BE2C (cell line): ENCODE data around the gene DNAI1.
A peak's percentile ranks its signal among the peaks of the same experiment; 100 is the strongest.

Experiments
- DNase-seq: peaks from one replicate; pipeline ENCODE4 v3.0.0-alpha.2; 2020
- H3K27me3 ChIP-seq: fragments of 250-450 bp; sonication (Bioruptor Pico); 2 replicates; pipeline ENCODE4 v1.5.1; 2020; ENCODE audit warnings: mild to moderate bottlenecking
- H3K36me3 ChIP-seq: fragments of 250-450 bp; sonication (Bioruptor Pico); 2 replicates; pipeline ENCODE4 v1.5.1; 2020; ENCODE audit warnings: mild to moderate bottlenecking
- H3K4me1 ChIP-seq: fragments of 250-450 bp; sonication (Bioruptor Pico); 2 replicates; pipeline ENCODE4 v1.5.1; 2020
- H3K4me3 ChIP-seq: 2 replicates; pipeline ENCODE4 v1.5.1; 2011; ENCODE audit warnings: low read depth, low read length
- H3K9me3 ChIP-seq: fragments of 250-450 bp; sonication (Bioruptor Pico); 2 replicates; pipeline ENCODE4 v1.5.1; 2020
- CTCF ChIP-seq: IDR thresholded peaks from 2 replicates; pipeline ENCODE4 v1.5.1; 2012; ENCODE audit warnings: mild to moderate bottlenecking, low read depth, low read length

The DNAI1 gene

GRCh38 chr9:34547960-34548611 lies 89.5 kb downstream of the DNAI1 start:
- Histone ChIP-seq H3K9me3 (no peaks in the 10 kb centered on the region), H3K27me3 (no peaks in the 10 kb centered on the region), H3K4me1 (peaks cover 22% of the 10 kb centered on the region), H3K36me3 (peaks cover 16% of the 10 kb centered on the region), H3K4me3 (no peak overlapping the region)
- peak; percentile 91 for TF ChIP-seq CTCF
- peak; percentile 93 for DNase-seq

DNA sequence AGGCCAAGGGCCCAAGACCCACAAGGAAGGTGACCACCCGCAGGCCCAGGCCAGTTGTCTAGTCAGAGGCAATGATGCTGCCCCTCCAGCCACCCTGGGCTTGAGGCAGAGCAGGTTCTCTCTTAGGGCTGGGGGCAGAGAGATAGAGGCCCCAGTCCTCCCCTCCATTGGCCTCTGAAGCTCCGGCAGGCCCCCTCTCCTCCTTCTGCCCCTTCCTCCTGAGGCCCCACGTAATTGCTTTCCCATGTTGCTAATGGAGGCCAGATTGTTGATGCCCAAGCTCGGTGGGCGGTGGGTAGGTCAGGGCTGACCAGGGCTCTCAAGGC lies 90.8 kb downstream of the DNAI1 start:
- TF ChIP-seq CTCF = no peak
- peaks cover 34% of the 10 kb centered on the region for H3K4me1 ChIP-seq
- no peaks in the 10 kb centered on the region for H3K9me3 ChIP-seq
- no peaks in the 10 kb centered on the region for H3K27me3 ChIP-seq
- H3K4me3 ChIP-seq = no peak overlapping the region
- peaks cover 24% of the 10 kb centered on the region for H3K36me3 ChIP-seq
- DNase-seq = no peak

DNA sequence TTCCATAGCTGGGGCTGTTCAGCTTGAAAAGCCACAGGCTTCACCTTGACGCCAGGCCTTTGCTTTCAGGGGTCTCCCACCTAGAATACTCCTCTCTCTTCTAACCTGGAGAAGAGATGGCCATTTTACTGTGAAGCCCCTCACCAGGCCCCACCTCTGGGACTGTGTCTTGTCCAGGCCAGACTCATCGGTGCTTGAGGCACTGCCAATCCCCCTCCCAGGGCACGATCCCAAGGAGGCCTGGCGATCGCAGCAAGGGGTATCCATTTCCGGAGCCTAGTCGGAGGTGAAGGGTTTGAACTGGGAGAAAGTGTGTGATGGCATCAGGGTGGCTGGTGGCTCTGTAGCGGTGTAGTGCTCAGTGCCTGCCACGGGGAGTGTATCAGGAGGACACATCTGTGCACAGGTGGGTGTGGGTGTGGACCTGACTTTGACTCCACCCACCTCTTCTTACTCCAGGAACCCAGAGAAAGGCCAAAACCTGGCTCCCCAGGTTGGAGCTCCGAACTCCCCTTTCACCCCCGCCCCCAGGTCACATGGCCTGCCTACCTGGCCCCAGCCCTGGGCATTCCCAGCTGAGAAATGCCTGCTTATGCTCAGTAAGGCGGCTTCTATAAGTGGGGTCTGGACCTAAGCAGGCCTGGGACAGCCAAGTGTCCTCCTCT lies 91.5 kb downstream of the DNAI1 start:
- H3K4me3 ChIP-seq = no peak overlapping the region
- peaks cover 41% of the 10 kb centered on the region for H3K4me1 ChIP-seq
- no peaks in the 10 kb centered on the region for H3K27me3 ChIP-seq
- peaks cover 24% of the 10 kb centered on the region for H3K36me3 ChIP-seq
- no peak for DNase-seq
- H3K9me3 ChIP-seq = no peaks in the 10 kb centered on the region
- TF ChIP-seq CTCF = no peak

- no peak for DNase-seq
- H3K36me3 ChIP-seq = peaks cover 24% of the 10 kb centered on the region
- TF ChIP-seq CTCF = no peak
- peaks cover 45% of the 10 kb centered on the region for H3K4me1 ChIP-seq
- no peaks in the 10 kb centered on the region for H3K27me3 ChIP-seq
- H3K4me3 ChIP-seq = no peak overlapping the region
- no peaks in the 10 kb centered on the region for H3K9me3 ChIP-seq
Observed at GRCh38 chr9:34550681-34551270, 92.2 kb downstream of the DNAI1 start.

DNA sequence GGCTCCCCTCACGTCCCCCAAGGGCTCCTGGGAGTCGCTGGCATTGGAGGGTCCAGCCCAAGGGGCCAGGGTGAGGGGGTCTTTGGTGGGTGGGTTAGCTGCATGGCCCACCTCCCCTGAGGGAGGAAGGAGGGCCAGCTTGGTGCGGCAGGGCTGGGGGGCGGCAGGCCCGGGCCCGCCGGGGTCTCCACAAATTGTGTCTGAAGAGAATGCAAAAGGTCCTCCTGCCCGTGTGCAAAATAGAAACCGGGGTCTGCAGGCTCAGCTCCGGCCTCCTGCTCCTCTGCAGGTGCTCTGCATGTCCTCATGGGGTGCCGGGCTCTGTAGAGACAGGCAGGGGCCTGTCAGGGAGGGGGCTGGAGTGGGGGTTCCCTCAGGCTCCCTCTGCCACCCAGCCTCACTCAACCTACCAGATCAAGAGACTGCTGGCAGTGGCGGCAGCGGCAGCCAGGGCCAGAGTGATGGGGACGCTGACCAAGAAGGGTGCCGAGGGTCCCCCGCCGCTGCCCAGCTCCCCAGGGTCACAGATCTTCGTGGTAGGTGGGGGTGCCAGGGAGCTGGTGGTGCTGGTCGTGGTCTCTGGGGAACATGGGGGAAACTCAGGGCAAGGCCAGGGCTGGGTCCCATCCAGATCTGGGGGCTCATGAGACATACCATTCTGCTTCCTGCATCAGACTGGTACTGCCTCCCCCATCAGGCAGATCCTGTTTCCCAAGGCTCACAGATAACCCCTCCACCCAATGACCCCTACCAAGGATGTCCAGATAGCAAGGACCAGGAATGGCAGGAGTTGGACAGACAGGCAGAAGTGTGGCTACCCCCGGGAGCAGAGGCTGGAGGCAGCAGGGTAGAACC lies 93.4 kb downstream of the DNAI1 start:
- peaks cover 54% of the 10 kb centered on the region for H3K4me1 ChIP-seq
- no peak for TF ChIP-seq CTCF
- no peak for DNase-seq
- no peak overlapping the region for H3K4me3 ChIP-seq
- no peaks in the 10 kb centered on the region for H3K9me3 ChIP-seq
- H3K36me3 ChIP-seq = peaks cover 31% of the 10 kb centered on the region
- H3K27me3 ChIP-seq = no peaks in the 10 kb centered on the region
